Panc1 (cell line): Measurements from ENCODE around the gene GFER.

Source experiments
- CTCF ChIP-seq: fragments of 450-650 bp; IDR thresholded peaks from 2 replicates; pipeline ENCODE4 v1.5.1; 2017; ENCODE audit warnings: mild to moderate bottlenecking
- POLR2AphosphoS5 ChIP-seq: IDR thresholded peaks from 2 replicates; pipeline ENCODE4 v1.6.1; 2012; ENCODE audit warnings: mild to moderate bottlenecking, low read depth, low read length, moderate library complexity
- SIN3A ChIP-seq: IDR thresholded peaks from 2 replicates; pipeline ENCODE4 v1.6.1; 2012; ENCODE audit warnings: low read depth, mild to moderate bottlenecking, low read length, moderate library complexity, borderline replicate concordance; ENCODE audit not compliant: insufficient read depth
- TCF7L2 ChIP-seq: IDR thresholded peaks from 2 replicates; pipeline ENCODE4 v1.6.1; 2011; ENCODE audit warnings: mild to moderate bottlenecking, low read depth, low read length, inconsistent platforms

GRCh38 chr16:1949507-1949906 is 34.5 kb upstream of the GFER start:
- no peak for TF ChIP-seq CTCF
- TF ChIP-seq POLR2AphosphoS5 = no peak
- no peak for TF ChIP-seq TCF7L2
- no peak for TF ChIP-seq SIN3A
